ENCODE results near the gene SERPINB10. TPM values are rescaled to one million over a fixed set of nuclear protein-coding genes. Genes with fewer than 3 reads are reported as not detected.

SERPINB10 gene
- total and polyA plus RNA-seq, 2 donors (not counting 1 experiment from before 2014, with no cell fraction given), result not detected

DNA sequence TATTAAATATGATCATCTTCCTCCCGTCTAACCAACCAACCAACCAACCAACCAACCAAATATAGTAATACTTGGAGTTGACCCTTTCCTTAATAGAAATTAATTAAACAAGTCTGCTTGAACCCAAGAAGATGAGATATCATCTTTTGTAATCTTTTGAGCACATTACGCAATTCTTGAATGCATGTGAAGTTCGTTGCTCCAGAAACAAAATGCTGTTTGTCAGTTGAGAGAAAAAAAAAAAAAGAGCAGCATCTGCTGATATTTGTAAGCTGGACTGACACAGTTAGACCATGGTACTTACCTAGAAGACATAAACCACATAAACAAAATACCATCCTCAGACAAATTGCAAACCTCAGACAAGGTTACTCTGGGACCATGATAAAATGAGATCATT, 29.4 kb upstream of the SERPINB10 start:
- WGBS (ENCODE audit: insufficient coverage), result no CpG with 5 or more reads among the region's 3 CpGs
- no peak overlapping the region for H3K4me3 Mint-ChIP-seq

GRCh38 chr18:63878925-63879324, 28.8 kb upstream of the SERPINB10 start:
- intact Hi-C loops (cut with micrococcal nuclease), result no loop called here
- no peak overlapping the region for H3K9ac ChIP-seq (ENCODE audit: low read length)
- DNase-seq (no peak), ATAC-seq (ENCODE audit: low read depth) (no peak)
- WGBS (ENCODE audit: insufficient coverage), result 100% methylated on average over 2 of the region's 4 CpGs
- H3K9me3 ChIP-seq (ENCODE audit: control extremely low read depth in 1 of 3, control insufficient read depth in 2 of 3, insufficient read depth in 1 of 3, low read length in 2 of 3), result no peaks in the 10 kb centered on the region
- no peak overlapping the region for H3K27ac ChIP-seq (ENCODE audit: low read length in 2 of 2)
- Mint-ChIP-seq H3K4me1 (no peaks in the 10 kb centered on the region), H3K9me3 (ENCODE audit: insufficient read depth) (no peaks in the 10 kb centered on the region), H3K27ac (no peak overlapping the region), H3K4me3 (no peak overlapping the region), H3K27me3 (no peaks in the 10 kb centered on the region)
- H2AFZ ChIP-seq (ENCODE audit: insufficient read depth, low read depth, low read length, poor library complexity, severe bottlenecking), result no peak overlapping the region
- H3K4me1 ChIP-seq (ENCODE audit: control insufficient read depth in 2 of 2, insufficient read depth in 2 of 2, low read length in 2 of 2), result no peaks in the 10 kb centered on the region
- no peaks in the 10 kb centered on the region for H3K36me3 ChIP-seq (replicated peaks in 1 of 2; ENCODE audit: control extremely low read depth in 1 of 2, control insufficient read depth in 1 of 2, extremely low read depth in 1 of 2, insufficient read depth in 2 of 2, low read length in 1 of 2)
- no peaks in the 10 kb centered on the region for H4K20me1 ChIP-seq (ENCODE audit: control insufficient read depth, insufficient read depth, low read length, poor library complexity, severe bottlenecking)
- H3K4me3 ChIP-seq (ENCODE audit: control extremely low read depth in 1 of 5, extremely low read depth in 1 of 5, insufficient read depth in 1 of 5, low read depth in 2 of 5, low read length in 4 of 5), result no peak overlapping the region
- no peaks in the 10 kb centered on the region for H3K27me3 ChIP-seq (replicated peaks in 1 of 4; ENCODE audit: control extremely low read depth in 1 of 4, control insufficient read depth in 3 of 4, insufficient read depth in 4 of 4, low read length in 3 of 4)
- H3K4me2 ChIP-seq (replicated peaks; ENCODE audit: low read depth, low read length, poor library complexity, severe bottlenecking), result no peak overlapping the region
- TF ChIP-seq EZH2 (IDR thresholded peaks at IDR 0.05; ENCODE audit: borderline replicate concordance, insufficient read depth, low read depth, low read length, poor library complexity, severe bottlenecking), result no peak
- TF ChIP-seq, protein P1, sequence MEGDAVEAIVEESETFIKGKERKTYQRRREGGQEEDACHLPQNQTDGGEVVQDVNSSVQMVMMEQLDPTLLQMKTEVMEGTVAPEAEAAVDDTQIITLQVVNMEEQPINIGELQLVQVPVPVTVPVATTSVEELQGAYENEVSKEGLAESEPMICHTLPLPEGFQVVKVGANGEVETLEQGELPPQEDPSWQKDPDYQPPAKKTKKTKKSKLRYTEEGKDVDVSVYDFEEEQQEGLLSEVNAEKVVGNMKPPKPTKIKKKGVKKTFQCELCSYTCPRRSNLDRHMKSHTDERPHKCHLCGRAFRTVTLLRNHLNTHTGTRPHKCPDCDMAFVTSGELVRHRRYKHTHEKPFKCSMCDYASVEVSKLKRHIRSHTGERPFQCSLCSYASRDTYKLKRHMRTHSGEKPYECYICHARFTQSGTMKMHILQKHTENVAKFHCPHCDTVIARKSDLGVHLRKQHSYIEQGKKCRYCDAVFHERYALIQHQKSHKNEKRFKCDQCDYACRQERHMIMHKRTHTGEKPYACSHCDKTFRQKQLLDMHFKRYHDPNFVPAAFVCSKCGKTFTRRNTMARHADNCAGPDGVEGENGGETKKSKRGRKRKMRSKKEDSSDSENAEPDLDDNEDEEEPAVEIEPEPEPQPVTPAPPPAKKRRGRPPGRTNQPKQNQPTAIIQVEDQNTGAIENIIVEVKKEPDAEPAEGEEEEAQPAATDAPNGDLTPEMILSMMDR (IDR thresholded peaks at IDR 0.05), result no peak
- CTCF ChIA-PET, result no interaction called here
- POLR2A ChIA-PET, result no interaction called here
- H3K79me2 ChIP-seq (ENCODE audit: control insufficient read depth, insufficient read depth, low read length), result no peaks in the 10 kb centered on the region

More for the DNA sequence above, 29.4 kb upstream of the SERPINB10 start:
- Histone ChIP-seq H3K9me3 (ENCODE audit: control extremely low read depth in 1 of 3, control insufficient read depth in 2 of 3, insufficient read depth in 1 of 3, low read length in 2 of 3) (no peaks in the 10 kb centered on the region), H3K27ac (ENCODE audit: low read length in 2 of 2) (no peak overlapping the region), H3K27me3 (replicated peaks in 1 of 4; ENCODE audit: control extremely low read depth in 1 of 4, control insufficient read depth in 3 of 4, insufficient read depth in 4 of 4, low read length in 3 of 4) (no peaks in the 10 kb centered on the region), H3K4me2 (replicated peaks; ENCODE audit: low read depth, low read length, poor library complexity, severe bottlenecking) (no peak overlapping the region), H4K20me1 (ENCODE audit: control insufficient read depth, insufficient read depth, low read length, poor library complexity, severe bottlenecking) (no peaks in the 10 kb centered on the region), H3K79me2 (ENCODE audit: control insufficient read depth, insufficient read depth, low read length) (no peaks in the 10 kb centered on the region), H3K4me3 (ENCODE audit: control extremely low read depth in 1 of 5, extremely low read depth in 1 of 5, insufficient read depth in 1 of 5, low read depth in 2 of 5, low read length in 4 of 5) (no peak overlapping the region), H3K36me3 (replicated peaks in 1 of 2; ENCODE audit: control extremely low read depth in 1 of 2, control insufficient read depth in 1 of 2, extremely low read depth in 1 of 2, insufficient read depth in 2 of 2, low read length in 1 of 2) (no peaks in the 10 kb centered on the region), H3K9ac (ENCODE audit: low read length) (no peak overlapping the region), H2AFZ (ENCODE audit: insufficient read depth, low read depth, low read length, poor library complexity, severe bottlenecking) (no peak overlapping the region), H3K4me1 (ENCODE audit: control insufficient read depth in 2 of 2, insufficient read depth in 2 of 2, low read length in 2 of 2) (no peaks in the 10 kb centered on the region)
- POLR2A ChIA-PET, result no interaction called here
- TF ChIP-seq, protein P1 (IDR thresholded peaks at IDR 0.05), result no peak
- no peak for TF ChIP-seq EZH2 (IDR thresholded peaks at IDR 0.05; ENCODE audit: borderline replicate concordance, insufficient read depth, low read depth, low read length, poor library complexity, severe bottlenecking)
- Mint-ChIP-seq H3K27me3 (no peaks in the 10 kb centered on the region), H3K9me3 (ENCODE audit: insufficient read depth) (no peaks in the 10 kb centered on the region), H3K27ac (no peak overlapping the region), H3K4me1 (no peaks in the 10 kb centered on the region)
- intact Hi-C loops (cut with micrococcal nuclease), result no loop called here
- CTCF ChIA-PET, result no interaction called here
- DNase-seq (no peak), ATAC-seq (ENCODE audit: low read depth) (no peak)
